Muscle layer of colon (tissue), 2 donors: ENCODE results near the gene PLPP3.
A peak's percentile ranks its signal among the peaks of the same experiment; 100 is the strongest.

Experiments
- H3K27ac ChIP-seq: one replicate; pipeline ENCODE4 v1.7.0; 2013; ENCODE audit warnings: low read depth, mild to moderate bottlenecking, low read length, moderate library complexity
- H3K27me3 ChIP-seq, 2 donors: one replicate each; pipeline ENCODE4 v1.7.0; 2013; ENCODE audit warnings: low read length in 2 of 2, mild to moderate bottlenecking in 2 of 2; ENCODE audit not compliant: insufficient read depth in 2 of 2, control insufficient read depth in 1 of 2
- H3K36me3 ChIP-seq: one replicate; pipeline ENCODE4 v1.7.0; 2013; ENCODE audit warnings: mild to moderate bottlenecking, low read length; ENCODE audit not compliant: insufficient read depth
- H3K4me1 ChIP-seq: one replicate; pipeline ENCODE4 v1.7.0; 2013; ENCODE audit warnings: mild to moderate bottlenecking, low read length; ENCODE audit not compliant: insufficient read depth
- H3K4me3 ChIP-seq, 2 donors: one replicate each; pipeline ENCODE4 v1.7.0; 2013; ENCODE audit warnings: low read length in 2 of 2, low read depth in 1 of 2, mild to moderate bottlenecking in 1 of 2, moderate library complexity in 1 of 2
- H3K9ac ChIP-seq: one replicate; pipeline ENCODE4 v1.7.0; 2013; ENCODE audit warnings: low read length
- H3K9me3 ChIP-seq: one replicate; pipeline ENCODE4 v1.7.0; 2013; ENCODE audit warnings: mild to moderate bottlenecking, low read length
- donor health status: abdominal sarcoma.
- donor health status: Adenocarcinoma of cecum.

The PLPP3 gene

DNA sequence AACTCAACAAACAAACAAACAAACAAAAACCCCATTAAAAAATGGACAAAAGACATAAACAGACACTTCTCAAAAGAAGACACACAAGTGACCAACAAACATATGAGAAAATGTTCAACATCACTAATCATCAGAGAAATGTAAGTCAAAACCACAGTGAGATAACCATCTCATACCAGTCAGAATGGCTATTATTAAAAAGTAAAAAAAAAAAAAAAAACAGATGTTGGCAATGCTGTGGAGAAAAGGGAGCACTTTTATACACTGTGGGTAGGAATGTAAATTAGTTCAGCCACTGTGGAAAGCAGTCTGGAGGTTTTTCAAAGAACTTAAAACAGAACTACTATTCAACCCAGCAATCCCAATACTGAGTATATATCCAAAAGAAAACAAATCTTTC is 94.7 kb downstream of the PLPP3 start:
- Histone ChIP-seq H3K9me3 (no peaks in the 10 kb centered on the region), H3K4me3 (no peak overlapping the region), H3K27me3 (no peaks in the 10 kb centered on the region), H3K36me3 (no peaks in the 10 kb centered on the region), H3K9ac (no peak overlapping the region), H3K27ac (no peak overlapping the region), H3K4me1 (no peaks in the 10 kb centered on the region)

DNA sequence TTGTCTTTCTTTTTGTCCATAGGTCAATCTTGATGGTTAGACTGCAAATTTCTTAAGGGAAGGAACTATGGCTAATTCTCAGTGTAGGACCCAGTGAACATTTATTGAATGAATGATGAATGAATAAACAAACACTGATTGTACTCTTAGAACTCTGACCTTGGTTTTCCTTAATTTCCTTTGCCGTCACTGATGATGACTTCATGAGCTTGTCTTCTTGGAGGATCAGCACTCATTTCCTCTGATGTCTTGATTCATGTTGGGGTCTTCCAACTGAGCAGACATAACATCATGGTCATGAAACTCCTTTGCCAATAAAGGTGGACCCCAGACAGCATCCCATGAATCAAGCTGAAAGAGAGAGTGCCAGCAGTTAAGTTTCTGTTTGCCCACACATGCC is 96.3 kb downstream of the PLPP3 start:
- Histone ChIP-seq H3K27me3 (no peaks in the 10 kb centered on the region), H3K27ac (no peak overlapping the region), H3K4me3 (no peak overlapping the region), H3K36me3 (no peaks in the 10 kb centered on the region), H3K9ac (no peak overlapping the region), H3K4me1 (no peaks in the 10 kb centered on the region), H3K9me3 (no peaks in the 10 kb centered on the region)

GRCh38 chr1:56482486-56482885 is 96.9 kb downstream of the PLPP3 start:
- Histone ChIP-seq H3K27ac (no peak overlapping the region), H3K4me1 (no peaks in the 10 kb centered on the region), H3K9me3 (no peaks in the 10 kb centered on the region), H3K36me3 (no peaks in the 10 kb centered on the region), H3K4me3 (no peak overlapping the region), H3K9ac (no peak overlapping the region), H3K27me3 (no peaks in the 10 kb centered on the region)

- peaks cover 6% of the 10 kb centered on the region for H3K4me1 ChIP-seq
- H3K9ac ChIP-seq: no peak overlapping the region
- H3K27me3 ChIP-seq: no peaks in the 10 kb centered on the region
- no peak overlapping the region for H3K4me3 ChIP-seq
- no peaks in the 10 kb centered on the region for H3K36me3 ChIP-seq
- no peaks in the 10 kb centered on the region for H3K9me3 ChIP-seq
- no peak overlapping the region for H3K27ac ChIP-seq
Observed at GRCh38 chr1:56481140-56481694, 98.1 kb downstream of the PLPP3 start.

DNA sequence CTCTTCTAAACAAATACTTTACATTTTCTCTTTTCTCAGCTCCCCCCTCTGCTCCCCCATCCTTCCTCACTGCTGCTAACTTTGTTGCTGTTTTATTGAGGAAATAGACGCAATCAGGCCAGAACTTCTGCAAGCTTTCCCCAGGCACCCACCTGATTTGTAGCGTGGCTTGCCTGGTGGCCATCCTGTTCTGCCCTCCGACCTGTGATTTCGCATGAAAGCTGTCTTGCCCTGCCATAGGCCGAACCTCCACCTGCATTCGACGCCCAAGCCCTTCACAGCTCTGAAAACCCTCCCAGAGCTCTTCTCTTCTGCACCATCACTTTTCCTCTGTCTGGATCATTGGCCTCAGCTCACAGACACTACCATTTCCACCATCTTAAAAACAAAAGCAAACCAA is 100.6 kb downstream of the PLPP3 start:
- Histone ChIP-seq H3K36me3 (no peaks in the 10 kb centered on the region), H3K27me3 (no peaks in the 10 kb centered on the region), H3K4me1 (peaks cover 6% of the 10 kb centered on the region), H3K9me3 (no peaks in the 10 kb centered on the region), H3K9ac (no peak overlapping the region), H3K4me3 (no peak overlapping the region), H3K27ac (no peak overlapping the region)

DNA sequence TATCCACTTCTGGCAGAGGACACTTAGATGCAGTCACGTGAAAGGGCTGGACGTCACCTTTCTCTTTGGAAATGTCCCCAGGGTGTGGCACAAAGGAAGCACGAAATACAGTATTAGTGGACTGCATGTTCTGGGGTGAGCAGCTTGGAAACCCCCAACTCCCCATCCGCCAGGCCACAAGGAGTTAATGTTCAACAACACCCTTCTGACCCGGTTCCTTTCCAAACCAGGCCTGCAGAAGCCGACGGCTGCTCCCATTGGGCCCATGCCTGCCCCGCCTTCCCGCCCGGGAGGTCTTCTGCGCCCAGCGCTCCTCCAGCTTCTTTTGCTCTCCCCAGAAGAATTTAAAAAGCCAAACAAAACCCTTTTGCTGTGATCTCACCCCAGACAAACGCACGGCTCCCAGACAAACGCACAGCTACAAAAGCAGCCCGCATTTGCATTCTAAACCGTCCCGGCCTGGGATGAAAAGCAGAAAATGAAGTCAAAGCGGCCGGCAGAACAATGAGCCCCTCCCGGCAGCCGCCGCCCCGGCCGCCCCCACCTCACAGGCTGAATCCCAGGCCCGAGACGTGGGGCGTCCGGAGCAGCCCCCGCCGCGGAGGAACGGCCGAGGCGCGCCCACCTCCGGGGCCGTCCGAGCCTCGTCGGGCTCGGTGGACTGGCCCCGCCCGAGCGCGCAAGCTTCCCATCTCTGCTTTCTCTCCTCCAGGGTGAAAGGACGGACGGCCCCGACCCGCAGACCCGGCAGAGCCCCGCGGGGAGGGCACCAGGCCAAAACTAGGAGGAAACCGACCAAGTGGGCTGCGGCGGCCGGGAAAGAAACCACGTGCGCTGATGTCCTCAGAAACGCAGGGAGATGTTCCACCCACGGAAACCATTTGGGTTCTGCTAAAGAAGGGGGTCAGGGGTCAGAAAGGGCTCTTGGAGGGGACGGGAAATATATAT is 101.9 kb downstream of the PLPP3 start:
- Histone ChIP-seq H3K36me3 (no peaks in the 10 kb centered on the region), H3K27ac (peak overlapping the region; percentile 88), H3K9ac (peak overlapping the region; percentile 34), H3K4me3 (peak overlapping the region; percentile 63 to 71), H3K4me1 (peaks cover 6% of the 10 kb centered on the region), H3K9me3 (no peaks in the 10 kb centered on the region), H3K27me3 (no peaks in the 10 kb centered on the region)

DNA sequence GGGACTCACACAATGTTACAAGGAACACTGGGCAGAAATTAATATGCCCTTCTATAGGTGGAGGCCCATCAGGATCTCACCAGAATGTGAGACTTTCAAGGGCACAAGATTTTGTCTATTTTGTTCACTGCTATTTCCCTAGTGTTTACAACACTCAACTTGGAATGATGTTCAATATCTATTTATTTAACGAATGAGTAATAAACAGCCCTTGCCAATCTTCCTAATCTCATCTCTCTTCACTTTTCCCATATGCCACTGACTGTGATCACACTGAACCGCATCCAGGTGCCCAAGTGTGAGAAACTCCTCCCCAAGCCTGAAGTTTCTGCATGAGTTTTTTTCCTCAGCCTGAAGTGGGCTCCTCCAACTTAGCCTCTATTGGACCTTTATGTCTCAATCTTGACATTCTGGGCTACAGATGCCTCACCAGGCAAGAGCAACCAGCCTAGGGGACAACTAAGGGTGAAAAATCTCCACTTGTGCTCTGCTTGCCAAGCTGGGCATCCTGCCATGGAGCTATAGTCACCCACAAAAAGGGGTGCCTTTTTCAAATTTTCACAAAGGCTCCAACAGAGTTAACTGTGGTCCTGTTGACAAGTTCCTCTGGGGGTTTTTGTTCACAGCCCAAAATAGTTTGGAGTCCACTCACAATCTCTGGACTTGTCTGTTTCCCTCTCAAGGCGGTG is 105.6 kb downstream of the PLPP3 start:
- Histone ChIP-seq H3K27ac (no peak overlapping the region), H3K9ac (no peak overlapping the region), H3K36me3 (no peaks in the 10 kb centered on the region), H3K27me3 (no peaks in the 10 kb centered on the region), H3K9me3 (no peaks in the 10 kb centered on the region), H3K4me1 (peaks cover 6% of the 10 kb centered on the region), H3K4me3 (no peak overlapping the region)

DNA sequence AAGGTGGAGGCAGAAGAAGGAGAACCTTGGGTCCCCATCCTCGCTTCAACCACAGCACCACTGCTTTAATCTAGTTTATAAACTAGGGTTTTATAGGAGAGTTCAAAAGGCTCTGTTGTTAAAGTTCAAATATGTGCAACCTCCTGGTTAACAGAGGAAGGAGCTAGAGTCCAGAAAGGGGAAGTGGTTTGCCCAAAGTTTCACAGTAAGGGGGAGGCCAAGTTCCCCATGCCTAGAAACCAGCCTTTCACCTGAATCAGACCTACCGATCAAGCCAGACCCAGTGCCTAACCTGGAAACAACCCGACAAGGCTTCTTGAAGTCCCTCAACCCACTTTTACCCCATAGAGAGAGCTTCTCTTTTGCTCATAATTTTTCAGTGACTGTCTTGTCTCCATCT is 106.5 kb downstream of the PLPP3 start:
- Histone ChIP-seq H3K36me3 (no peaks in the 10 kb centered on the region), H3K9ac (no peak overlapping the region), H3K9me3 (no peaks in the 10 kb centered on the region), H3K4me3 (no peak overlapping the region), H3K4me1 (peaks cover 6% of the 10 kb centered on the region), H3K27me3 (no peaks in the 10 kb centered on the region), H3K27ac (no peak overlapping the region)

DNA sequence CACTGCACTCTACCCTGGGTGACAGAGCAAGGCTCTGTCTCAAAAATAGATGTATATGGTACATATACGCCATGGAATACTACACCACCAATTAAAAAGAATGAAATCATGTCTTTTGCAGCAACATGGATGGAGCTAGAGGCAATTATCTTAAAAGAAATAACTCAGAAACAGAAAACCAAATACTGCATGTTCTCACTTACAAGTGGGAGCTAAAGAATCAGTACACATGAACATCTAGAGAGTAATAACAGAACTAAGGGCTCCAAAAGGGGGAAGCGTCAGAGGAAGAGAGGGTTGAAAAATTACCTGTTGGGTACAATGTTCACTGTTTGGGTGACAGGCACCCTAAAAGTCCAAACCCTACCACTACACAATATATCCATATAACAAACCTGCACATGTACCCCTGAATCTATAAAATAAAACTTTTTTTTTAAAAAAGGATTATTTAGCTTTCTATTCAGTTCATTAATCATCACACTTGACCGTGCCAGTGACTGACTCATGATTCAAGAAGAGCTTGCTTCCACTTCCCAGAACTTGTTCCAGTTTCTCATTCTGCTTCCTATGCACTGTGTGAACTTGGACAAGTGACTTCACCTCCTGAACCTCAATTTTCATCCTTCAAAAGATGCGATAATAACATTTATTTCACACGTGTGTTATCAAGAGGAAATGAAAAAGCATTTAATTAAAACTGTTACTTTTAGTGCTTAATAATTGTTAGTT is 109.6 kb downstream of the PLPP3 start:
- Histone ChIP-seq H3K9ac (no peak overlapping the region), H3K4me3 (no peak overlapping the region), H3K4me1 (no peaks in the 10 kb centered on the region), H3K27ac (no peak overlapping the region), H3K9me3 (no peaks in the 10 kb centered on the region), H3K27me3 (no peaks in the 10 kb centered on the region), H3K36me3 (no peaks in the 10 kb centered on the region)

DNA sequence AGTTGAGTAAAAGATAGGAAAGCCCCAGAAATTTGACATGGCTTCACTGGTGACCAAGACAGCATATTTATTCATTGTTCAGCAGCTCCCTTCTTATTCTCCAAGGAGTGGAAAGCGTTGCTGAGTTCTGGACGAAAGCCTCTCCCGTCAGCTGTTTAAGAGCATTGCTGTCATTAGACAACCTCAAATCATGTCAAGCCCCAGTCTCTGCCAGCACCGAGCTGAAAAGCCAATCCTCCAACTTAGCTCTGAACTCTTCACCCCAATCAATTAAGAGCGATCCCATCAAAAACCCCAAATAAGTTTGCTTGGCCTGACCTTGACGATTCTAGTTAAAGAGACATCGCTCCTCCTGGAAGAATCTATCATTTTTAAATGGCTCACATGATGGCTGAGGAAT is 110.8 kb downstream of the PLPP3 start:
- no peak overlapping the region for H3K4me3 ChIP-seq
- no peaks in the 10 kb centered on the region for H3K9me3 ChIP-seq
- no peaks in the 10 kb centered on the region for H3K4me1 ChIP-seq
- H3K27ac ChIP-seq: no peak overlapping the region
- H3K36me3 ChIP-seq: no peaks in the 10 kb centered on the region
- H3K9ac ChIP-seq: no peak overlapping the region
- no peaks in the 10 kb centered on the region for H3K27me3 ChIP-seq

- Histone ChIP-seq H3K36me3 (no peaks in the 10 kb centered on the region), H3K4me1 (no peaks in the 10 kb centered on the region), H3K4me3 (no peak overlapping the region), H3K9ac (no peak overlapping the region), H3K27ac (no peak overlapping the region), H3K9me3 (no peaks in the 10 kb centered on the region), H3K27me3 (no peaks in the 10 kb centered on the region)
Observed at GRCh38 chr1:56466538-56466937, 112.8 kb downstream of the PLPP3 start.
